Measurements from ENCODE around the gene RPTOR.
"Not testable (repeated sequence)": the region's sequence is repeated elsewhere in the genome, so short reads cannot be mapped to it uniquely, and the experiment has no call there.

RPTOR gene

GRCh38 chr17:80516171-80516932, 28.3 kb upstream of the RPTOR start:
- no peak for DNase-seq (ENCODE audit: low read depth)

- no peak for DNase-seq (ENCODE audit: low read depth)
These were observed 27.0 kb upstream of the RPTOR start for GRCh38 chr17:80517641-80518040.

- no peak for DNase-seq (ENCODE audit: low read depth)
These were observed 26.2 kb upstream of the RPTOR start for GRCh38 chr17:80518392-80518791.

GRCh38 chr17:80519091-80519781, 25.4 kb upstream of the RPTOR start:
- no peak for DNase-seq (ENCODE audit: low read depth)

- no peak for DNase-seq (ENCODE audit: low read depth)
These were observed 23.7 kb upstream of the RPTOR start for GRCh38 chr17:80520810-80521455.

GRCh38 chr17:80523054-80523744, 21.4 kb upstream of the RPTOR start:
- DNase-seq (ENCODE audit: low read depth), result no peak

GRCh38 chr17:80523956-80524712, 20.5 kb upstream of the RPTOR start:
- DNase-seq (ENCODE audit: low read depth), result no peak

GRCh38 chr17:80526116-80526910, 18.3 kb upstream of the RPTOR start:
- DNase-seq (ENCODE audit: low read depth), result no peak

GRCh38 chr17:80527016-80527645, 17.5 kb upstream of the RPTOR start:
- DNase-seq (ENCODE audit: low read depth), result no peak

- no peak for DNase-seq (ENCODE audit: low read depth)
These were observed 16.1 kb upstream of the RPTOR start for GRCh38 chr17:80528536-80528935.

- no peak for DNase-seq (ENCODE audit: low read depth)
These were observed 15.3 kb upstream of the RPTOR start for GRCh38 chr17:80529104-80529903.

GRCh38 chr17:80529904-80530292, 14.7 kb upstream of the RPTOR start:
- DNase-seq (ENCODE audit: low read depth), result no peak

GRCh38 chr17:80531400-80531799, 13.2 kb upstream of the RPTOR start:
- DNase-seq (ENCODE audit: low read depth), result no peak

GRCh38 chr17:80537386-80537785, 7.3 kb upstream of the RPTOR start:
- DNase-seq (ENCODE audit: low read depth), result not testable (repeated sequence)

- no peak for DNase-seq (ENCODE audit: low read depth)
These were observed 6.2 kb upstream of the RPTOR start for GRCh38 chr17:80538484-80538883.

GRCh38 chr17:80539022-80539641, 5.5 kb upstream of the RPTOR start:
- no peak for DNase-seq (ENCODE audit: low read depth)

GRCh38 chr17:80545499-80545826, 825 bp downstream of the RPTOR start:
- DNase-seq (ENCODE audit: low read depth), result no peak

- no peak for DNase-seq (ENCODE audit: low read depth)
These were observed 1.6 kb downstream of the RPTOR start for GRCh38 chr17:80546267-80546666.

- DNase-seq (ENCODE audit: low read depth), result no peak
These were observed 7.9 kb downstream of the RPTOR start for GRCh38 chr17:80552523-80552922.

All from stimulated activated CD8-positive, alpha-beta memory T cell treated with anti-CD3 and anti-CD28 coated beads, Interleukin-12 subunit alpha, Interleukin-12 subunit beta, amount 100 ng/mL, for 1 hour (primary cell).